Stimulated activated CD8-positive, alpha-beta memory T cell treated with anti-CD3 and anti-CD28 coated beads, Interleukin-7, amount 100 ng/mL, for 24 hours (primary cell): Measurements from ENCODE around the gene CCDC148.

Experiments
- DNase-seq: peaks from one replicate; pipeline ENCODE4 v3.0.0-alpha.2; 2020; ENCODE audit warnings: low read depth

CCDC148 gene

GRCh38 chr2:158154596-158154995 is 302.0 kb downstream of the CCDC148 start:
- no peak for DNase-seq

GRCh38 chr2:158153270-158154015 is 303.1 kb downstream of the CCDC148 start:
- no peak for DNase-seq

GRCh38 chr2:158144914-158145625 is 311.5 kb downstream of the CCDC148 start:
- no peak for DNase-seq

GRCh38 chr2:158143703-158144360 is 312.7 kb downstream of the CCDC148 start:
- DNase-seq: no peak

GRCh38 chr2:158142568-158143332 is 313.8 kb downstream of the CCDC148 start:
- no peak for DNase-seq

GRCh38 chr2:158142165-158142564 is 314.4 kb downstream of the CCDC148 start:
- no peak for DNase-seq

- DNase-seq: no peak
Observed at GRCh38 chr2:158140201-158140600, 316.4 kb downstream of the CCDC148 start.

GRCh38 chr2:158138255-158138654 is 318.3 kb downstream of the CCDC148 start:
- DNase-seq: no peak

GRCh38 chr2:158135096-158135495 is 321.5 kb downstream of the CCDC148 start:
- no peak for DNase-seq

- no peak for DNase-seq
Observed at GRCh38 chr2:158134655-158135054, 321.9 kb downstream of the CCDC148 start.

GRCh38 chr2:158134055-158134454 is 322.5 kb downstream of the CCDC148 start:
- DNase-seq: no peak

- no peak for DNase-seq
Observed at GRCh38 chr2:158131919-158132566, 324.5 kb downstream of the CCDC148 start.

- no peak for DNase-seq
Observed at GRCh38 chr2:158131483-158131912, 325.1 kb downstream of the CCDC148 start.

GRCh38 chr2:158130832-158131473 is 325.6 kb downstream of the CCDC148 start:
- no peak for DNase-seq

GRCh38 chr2:158129037-158129436 is 327.5 kb downstream of the CCDC148 start:
- DNase-seq: no peak

- no peak for DNase-seq
Observed at GRCh38 chr2:158128168-158128973, 328.2 kb downstream of the CCDC148 start.

GRCh38 chr2:158127380-158127804 is 329.2 kb downstream of the CCDC148 start:
- DNase-seq: no peak

- no peak for DNase-seq
Observed at GRCh38 chr2:158125756-158126498, 330.6 kb downstream of the CCDC148 start.

- DNase-seq: no peak
Observed at GRCh38 chr2:158124896-158125295, 331.7 kb downstream of the CCDC148 start.
